ENCODE measurements around the gene EXOC2. TPM values are rescaled to one million over a fixed set of nuclear protein-coding genes. Genes with fewer than 3 reads are reported as not detected.
A peak's percentile ranks its signal among the peaks of the same experiment; 100 is the strongest.
"Not testable (repeated sequence)": the region's sequence is repeated elsewhere in the genome, so short reads cannot be mapped to it uniquely, and the experiment has no call there.

The EXOC2 gene
- total RNA-seq, 4 donors from 2014 or later = 25.6 to 37.1 (median 30.8) TPM

GRCh38 chr6:699319-699718 lies 6.4 kb upstream of the EXOC2 start:
- Histone ChIP-seq H3K36me3 (no peaks in the 10 kb centered on the region), H3K27ac (no peak overlapping the region), H3K9me3 (no peaks in the 10 kb centered on the region), H3K4me1 (no peaks in the 10 kb centered on the region), H3K27me3 (no peaks in the 10 kb centered on the region), H3K4me3 (replicated peaks in 1 of 3) (no peak overlapping the region)
- DNase-seq = no peak
- TF ChIP-seq POLR2A (IDR thresholded peaks at IDR 0.05) = no peak
- TF ChIP-seq CTCF (IDR thresholded peaks at IDR 0.05) = no peak
- intact Hi-C loops (cut with DNase I) = no loop called here
- WGBS, 2 donors = 56 to 61% methylated on average over 6 of the region's 6 CpGs

GRCh38 chr6:694431-695126 lies 1.6 kb upstream of the EXOC2 start:
- DNase-seq; intact Hi-C loops (cut with DNase I); H3K36me3 ChIP-seq; H3K9me3 ChIP-seq; H3K27ac ChIP-seq; H3K4me3 ChIP-seq (replicated peaks in 1 of 3); H3K27me3 ChIP-seq: not testable (repeated sequence)
- peaks cover 12 to 15% of the 10 kb centered on the region in 2 donors for H3K4me1 ChIP-seq
- 89 to 95% methylated on average over 8 to 15 of the region's 40 CpGs for WGBS, 2 donors

GRCh38 chr6:693723-694009 lies 727 bp upstream of the EXOC2 start:
- H3K4me3 ChIP-seq (replicated peaks in 1 of 3) = peak overlapping the region in 1 of 3 donors; percentile 96
- WGBS, 2 donors = 93% methylated on average over 12 of the region's 12 CpGs

GRCh38 chr6:692356-692851 lies 535 bp downstream of the EXOC2 start:
- Histone ChIP-seq H3K9me3 (no peaks in the 10 kb centered on the region), H3K36me3 (no peaks in the 10 kb centered on the region), H3K4me3 (replicated peaks in 1 of 3) (peak overlapping the region; percentile 29 to 96 (median 85)), H3K4me1 (peaks cover 12 to 15% of the 10 kb centered on the region in 2 donors), H3K27me3 (no peaks in the 10 kb centered on the region), H3K27ac (peak overlapping the region; percentile 72 to 89 (median 84))
- intact Hi-C loops (cut with DNase I) = no loop called here
- WGBS, 2 donors = 0 to 1% methylated on average over 10 to 11 of the region's 45 CpGs
- DNase-seq = peak; percentile 59 to 65
- TF ChIP-seq POLR2A (IDR thresholded peaks at IDR 0.05) (no peak), CTCF (IDR thresholded peaks at IDR 0.05) (no peak)

More at GRCh38 chr6:693723-694009, 727 bp upstream of the EXOC2 start:
- intact Hi-C loops (cut with DNase I) = no loop called here
- DNase-seq = no peak
- Histone ChIP-seq H3K9me3 (no peaks in the 10 kb centered on the region), H3K27ac (no peak overlapping the region), H3K36me3 (no peaks in the 10 kb centered on the region), H3K4me1 (peaks cover 12 to 15% of the 10 kb centered on the region in 2 donors), H3K27me3 (no peaks in the 10 kb centered on the region)
- TF ChIP-seq POLR2A (IDR thresholded peaks at IDR 0.05) (no peak), CTCF (IDR thresholded peaks at IDR 0.05) (no peak)

- no peak for DNase-seq
- no peaks in the 10 kb centered on the region for H3K9me3 ChIP-seq
- H3K4me1 ChIP-seq = peaks cover 12 to 15% of the 10 kb centered on the region in 2 donors
- 49% methylated on average over 2 of the region's 2 CpGs for WGBS, 2 donors
- H3K36me3 ChIP-seq = no peaks in the 10 kb centered on the region
- intact Hi-C loops (cut with DNase I) = no loop called here
- H3K27me3 ChIP-seq = no peaks in the 10 kb centered on the region
- no peak overlapping the region for H3K27ac ChIP-seq
- TF ChIP-seq CTCF (IDR thresholded peaks at IDR 0.05) = no peak
- no peak for TF ChIP-seq POLR2A (IDR thresholded peaks at IDR 0.05)
- no peak overlapping the region for H3K4me3 ChIP-seq (replicated peaks in 1 of 3)
These were observed 3.7 kb downstream of the EXOC2 start for GRCh38 chr6:689223-689622.

Measured in thyroid gland (tissue), 4 donors.